HG02943 (cell line): Measurements from ENCODE around the gene COL20A1.
"Not testable (repeated sequence)": the region's sequence is repeated elsewhere in the genome, so short reads cannot be mapped to it uniquely, and the experiment has no call there.

Experiments
- ATAC-seq: cut with Tn5 transposase; IDR thresholded peaks from one replicate; pipeline ENCODE4 v1.9.1; 2021; ENCODE audit warnings: mild to moderate bottlenecking, low read depth, moderate library complexity; ENCODE audit not compliant: unreplicated experiment

The COL20A1 gene

GRCh38 chr20:63369724-63370617, 77.0 kb downstream of the COL20A1 start:
- no peak for ATAC-seq

DNA sequence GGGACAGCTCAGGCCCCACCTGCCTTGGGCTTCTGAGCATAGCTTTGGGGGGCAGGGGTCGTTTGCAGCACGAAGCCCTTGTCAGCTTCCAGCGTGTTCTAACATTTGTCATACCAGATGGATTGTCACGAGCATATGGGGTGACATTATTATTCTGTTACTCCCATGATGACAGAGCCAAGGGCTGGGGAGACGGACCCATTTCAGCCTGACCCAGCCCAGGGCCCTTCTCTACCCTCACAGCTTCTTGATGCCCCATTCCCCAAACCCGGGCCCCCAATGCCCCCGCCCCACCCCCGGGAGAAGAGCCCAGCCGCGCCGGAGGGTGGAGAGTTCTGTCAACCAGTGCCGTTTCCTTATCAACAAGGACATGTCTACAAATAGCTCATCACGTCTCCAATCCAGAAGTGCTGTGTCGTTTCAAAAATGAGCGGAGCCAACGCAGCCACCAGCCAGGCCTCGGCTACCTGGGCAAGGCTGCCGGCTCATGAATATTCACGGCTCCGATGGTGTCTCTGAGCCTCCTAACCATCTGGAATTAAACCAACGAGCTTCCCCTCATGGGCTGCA, 77.7 kb downstream of the COL20A1 start:
- ATAC-seq = no peak

GRCh38 chr20:63371291-63371865, 78.4 kb downstream of the COL20A1 start:
- ATAC-seq = no peak

DNA sequence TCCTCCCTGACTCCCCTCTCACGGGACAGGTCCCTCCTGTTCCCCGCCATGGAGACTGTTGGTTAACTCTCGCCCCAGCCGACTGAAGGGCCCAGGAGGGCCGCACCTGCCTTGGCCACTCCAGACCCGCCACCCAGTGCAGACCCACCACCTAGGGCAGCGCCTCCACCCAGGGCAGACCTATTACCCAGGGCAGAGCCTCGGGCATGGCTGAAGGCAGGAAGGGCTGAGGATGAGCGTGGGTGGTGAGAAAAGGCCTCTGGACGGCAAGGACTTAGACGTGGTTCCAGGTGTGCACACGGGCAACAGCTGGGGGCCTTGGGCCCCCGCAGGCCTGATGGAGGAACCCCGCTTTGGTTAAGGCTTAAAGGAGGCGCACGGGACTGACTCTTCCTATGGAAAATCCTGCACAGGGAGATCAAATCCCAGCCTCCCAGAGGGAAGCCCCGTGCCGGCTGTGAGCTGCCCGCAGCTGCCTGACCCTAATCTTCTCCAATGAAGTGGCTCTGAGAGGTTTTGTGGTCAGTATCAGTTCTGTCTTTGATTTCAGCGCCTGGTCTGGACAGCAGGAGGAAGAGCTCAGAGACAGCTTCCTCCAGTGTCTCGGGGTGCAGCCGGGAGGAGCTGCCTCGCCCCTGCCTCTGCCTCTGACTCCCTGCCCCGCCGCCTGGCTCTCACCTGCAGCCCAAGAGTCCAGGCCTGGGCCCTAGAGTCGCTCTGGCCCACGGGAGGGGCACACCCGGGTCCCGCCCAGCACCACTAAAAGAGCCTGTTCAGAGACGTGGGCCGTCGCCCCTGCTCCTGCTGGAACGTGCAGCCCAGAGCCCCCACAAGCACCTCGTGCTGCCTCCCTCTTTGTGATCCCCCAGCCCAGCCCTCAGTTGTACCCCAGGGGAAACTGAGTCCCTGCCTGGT, 80.2 kb downstream of the COL20A1 start:
- ATAC-seq = no peak

DNA sequence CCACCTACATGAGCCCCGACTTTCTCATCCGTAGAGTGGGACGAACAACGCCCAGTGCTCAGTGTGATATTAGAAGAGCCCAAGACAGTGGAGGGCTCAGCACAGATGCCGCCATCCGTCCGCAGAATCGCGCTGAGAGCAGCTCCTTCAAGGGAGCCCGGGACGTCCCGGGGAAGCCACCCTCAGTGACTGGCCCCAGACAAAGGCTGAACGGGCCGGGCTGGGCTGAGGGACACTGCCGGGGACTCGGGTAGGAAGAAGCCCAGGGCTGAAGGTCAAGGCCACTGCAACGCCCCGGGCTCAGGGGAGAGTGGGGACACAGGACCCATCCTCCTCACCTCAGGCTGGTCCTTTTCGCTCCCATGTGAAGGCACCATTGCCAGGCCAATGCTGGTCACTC, 81.0 kb downstream of the COL20A1 start:
- ATAC-seq = no peak

DNA sequence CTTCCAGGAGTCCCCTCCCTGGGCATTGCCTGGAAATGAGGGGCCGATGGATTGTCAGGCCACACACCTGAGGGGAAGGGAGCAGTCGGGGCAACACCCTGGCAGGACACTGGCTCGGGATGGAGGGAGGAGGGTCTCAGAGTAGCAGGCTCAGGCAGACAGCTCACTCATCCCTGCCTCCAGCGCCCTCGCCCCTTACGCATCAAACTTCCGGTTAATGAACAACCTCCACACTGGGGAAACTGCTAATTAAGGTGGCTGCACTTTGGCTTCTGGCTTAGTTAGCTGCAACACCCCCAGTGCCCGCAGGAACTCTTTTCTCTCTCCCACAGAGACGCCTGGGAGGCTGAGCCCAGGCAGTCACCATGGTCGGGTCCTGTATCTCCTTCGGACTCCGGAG, 81.5 kb downstream of the COL20A1 start:
- ATAC-seq = no peak

DNA sequence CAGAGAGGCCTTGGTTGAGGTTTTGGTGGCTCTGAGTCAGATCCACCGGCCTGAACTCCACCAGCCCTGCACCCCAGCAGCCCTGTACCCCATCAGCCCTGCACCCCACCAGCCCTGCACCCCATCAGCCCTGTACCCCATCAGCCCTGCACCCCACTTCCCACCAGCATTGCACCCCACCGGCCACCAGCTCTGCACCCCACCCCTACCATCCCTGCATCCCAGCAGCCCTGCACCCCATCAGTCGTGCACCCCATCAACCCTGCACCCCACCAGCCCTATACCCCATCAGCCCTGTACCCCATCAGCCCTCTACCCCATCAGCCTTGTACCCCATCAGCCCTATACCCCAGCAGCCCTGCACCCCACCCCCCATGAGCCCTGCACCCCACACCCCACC, 82.5 kb downstream of the COL20A1 start:
- no peak for ATAC-seq

DNA sequence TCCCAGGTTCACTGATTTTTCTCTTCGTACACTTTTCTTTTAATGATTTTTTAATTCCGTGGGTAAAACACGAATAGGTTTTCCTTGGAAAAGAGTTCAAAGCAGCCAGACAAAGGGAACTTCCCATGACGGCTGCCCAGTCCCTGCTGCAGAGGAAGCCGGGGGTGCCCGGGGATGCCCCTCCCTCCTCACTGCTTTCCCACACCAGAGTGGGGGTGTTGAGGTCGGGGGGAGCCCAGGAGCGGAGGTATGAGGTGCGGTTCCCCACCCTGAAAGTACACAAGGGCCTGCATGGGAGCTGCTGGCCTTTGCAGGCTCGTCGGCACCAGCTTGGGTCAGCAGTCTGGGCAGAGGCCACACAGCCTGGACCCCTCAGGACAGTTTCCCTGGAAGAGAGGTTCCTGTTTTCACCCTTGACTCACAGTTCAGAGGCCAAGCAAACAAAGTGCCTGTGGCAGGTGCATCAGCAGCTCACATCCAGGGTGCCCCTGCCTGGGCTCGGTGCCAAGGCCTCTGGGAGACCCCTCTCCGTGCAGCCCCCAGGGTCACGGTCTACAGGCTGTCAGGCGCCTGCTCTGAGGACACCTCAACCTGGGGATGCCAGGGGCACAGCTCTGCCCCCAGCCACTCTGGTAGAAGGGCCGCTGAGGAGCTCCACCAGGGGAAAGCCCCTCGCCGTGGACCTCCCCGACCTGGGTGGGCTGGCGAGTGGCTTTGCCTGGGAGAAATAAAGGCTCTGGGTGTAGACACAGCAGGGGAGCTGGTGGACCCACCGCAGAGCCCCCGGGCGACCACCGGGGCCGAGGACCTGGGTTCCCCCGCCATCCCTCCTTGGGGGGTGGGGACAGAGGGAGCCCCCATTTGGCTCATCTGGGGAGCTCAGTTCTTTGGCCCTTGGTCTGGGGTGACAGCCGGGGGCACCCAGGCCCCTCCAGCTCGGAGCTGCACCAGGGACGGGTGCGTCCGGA, 83.6 kb downstream of the COL20A1 start:
- no peak for ATAC-seq

DNA sequence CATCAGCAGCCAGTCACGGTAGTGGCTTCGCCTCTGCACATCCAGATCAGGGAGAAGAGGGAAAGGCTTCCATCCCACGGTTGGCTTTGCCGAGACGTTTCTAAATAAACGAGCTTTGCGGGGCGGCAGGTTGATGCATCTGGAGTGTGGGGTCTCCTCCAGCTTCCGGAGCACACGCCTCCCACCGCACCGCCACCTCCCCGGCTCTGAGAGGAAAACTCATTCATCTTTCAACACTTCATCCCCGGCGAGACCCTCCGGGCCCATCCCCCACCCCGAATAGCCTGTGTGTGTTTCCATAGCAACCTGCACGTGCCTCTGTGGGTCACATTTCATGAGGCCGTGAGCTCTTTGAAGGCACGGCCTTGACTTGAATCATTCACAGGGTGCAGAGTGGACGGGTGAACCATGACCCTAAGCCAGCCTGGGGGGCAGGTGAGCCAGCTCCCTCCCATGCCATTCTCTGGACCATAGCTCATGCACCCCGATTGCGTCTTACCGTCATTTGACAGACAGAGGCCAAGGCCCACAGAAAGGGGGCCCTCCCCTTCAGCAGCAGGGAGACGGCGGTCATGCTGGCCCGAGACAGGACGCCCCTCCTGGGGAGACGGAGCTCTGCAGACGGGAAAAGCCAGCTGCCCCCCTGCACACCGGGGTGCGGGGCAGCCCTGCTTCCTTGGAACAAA, 84.4 kb downstream of the COL20A1 start:
- no peak for ATAC-seq

GRCh38 chr20:63377951-63378381, 85.0 kb downstream of the COL20A1 start:
- no peak for ATAC-seq

- ATAC-seq = no peak
Measured at GRCh38 chr20:63378626-63379025, 85.6 kb downstream of the COL20A1 start.

GRCh38 chr20:63379296-63379695, 86.3 kb downstream of the COL20A1 start:
- no peak for ATAC-seq

DNA sequence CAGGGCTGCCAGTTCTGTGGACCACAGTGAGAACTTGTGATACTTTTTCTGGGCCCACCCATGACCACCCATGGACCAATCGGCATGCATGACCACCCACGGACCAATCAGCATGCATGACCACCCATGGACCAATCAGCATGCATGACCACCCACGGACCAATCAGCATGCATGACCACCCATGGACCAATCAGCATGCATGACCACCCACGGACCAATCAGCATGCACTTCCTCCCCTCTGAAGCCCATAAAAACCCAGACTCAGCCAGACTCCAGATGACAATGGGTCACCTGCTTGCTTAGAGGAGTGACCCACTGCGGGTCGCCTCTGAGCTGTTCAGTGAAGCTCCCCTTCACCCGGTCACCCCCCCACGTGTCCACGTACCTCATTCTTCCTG, 86.9 kb downstream of the COL20A1 start:
- ATAC-seq = not testable (repeated sequence)

GRCh38 chr20:63380346-63380870, 87.4 kb downstream of the COL20A1 start:
- ATAC-seq = no peak

DNA sequence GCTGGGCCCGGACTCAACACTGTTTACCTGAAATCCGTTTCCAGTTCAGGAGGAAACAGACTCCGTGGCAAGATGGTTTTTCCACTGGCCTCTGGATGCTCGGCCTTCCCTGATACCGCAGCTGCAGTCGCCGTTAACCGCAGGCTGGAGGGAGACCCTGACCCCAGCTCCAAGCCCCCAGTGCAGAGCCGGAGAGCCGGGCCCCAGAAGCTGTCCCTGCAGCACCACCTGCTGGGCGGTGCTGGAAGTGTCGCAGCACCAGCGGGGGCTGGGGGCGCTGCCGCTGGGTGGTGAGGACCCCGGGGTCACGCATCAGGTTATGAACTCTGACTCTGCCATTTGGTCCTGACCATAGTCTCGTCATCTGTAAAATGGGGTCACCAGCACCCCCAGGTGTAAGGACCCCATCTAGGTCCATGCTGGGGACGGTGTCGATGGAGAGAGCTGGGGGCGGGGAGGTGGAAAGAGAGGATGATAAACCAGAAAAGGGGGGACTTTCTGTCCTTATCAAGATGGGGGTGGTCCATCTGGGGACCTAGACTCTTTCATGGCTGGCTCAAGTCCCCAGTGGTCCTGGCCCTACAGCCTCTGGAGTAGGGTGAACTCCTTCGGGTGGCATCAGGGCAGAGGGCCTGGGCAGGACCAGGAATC, 88.9 kb downstream of the COL20A1 start:
- ATAC-seq = no peak

DNA sequence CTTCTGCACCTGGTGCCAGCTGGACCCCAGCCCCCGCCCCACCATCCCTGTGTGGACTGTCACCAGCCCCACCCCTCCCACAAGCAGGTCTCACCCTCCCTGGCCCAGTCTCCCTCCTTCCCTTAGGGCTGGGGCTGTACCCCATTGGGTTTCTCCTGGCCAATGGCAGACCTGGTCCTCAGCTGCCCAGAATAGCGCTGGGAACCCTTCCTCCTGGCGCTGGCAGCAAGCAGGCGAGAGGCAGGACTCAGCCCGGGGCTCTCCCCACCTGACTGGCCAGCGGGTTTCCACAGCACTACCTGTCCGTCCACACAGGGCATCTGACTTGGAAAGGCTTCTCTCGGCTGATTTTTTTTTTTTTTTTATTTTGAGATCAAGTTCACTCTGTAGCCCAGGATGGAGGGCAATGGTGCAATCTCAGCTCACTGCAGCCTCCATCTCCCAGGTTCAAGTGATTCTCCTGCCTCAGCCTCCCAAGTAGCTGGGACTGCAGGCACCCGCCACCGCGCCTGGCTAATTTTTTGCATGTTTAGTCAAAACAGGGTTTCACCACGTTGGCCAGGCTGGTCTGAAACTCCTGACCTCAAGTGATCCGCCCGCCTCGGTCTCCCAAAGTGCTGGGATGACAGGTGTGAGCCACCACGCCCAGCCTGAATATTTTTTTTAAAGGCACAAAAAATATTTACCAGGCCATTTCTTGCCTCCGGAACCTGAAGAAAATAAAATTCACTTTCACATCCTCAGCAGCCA, 89.7 kb downstream of the COL20A1 start:
- ATAC-seq = no peak

- no peak for ATAC-seq
Measured at GRCh38 chr20:63383556-63383955, 90.6 kb downstream of the COL20A1 start.

GRCh38 chr20:63384336-63384735, 91.3 kb downstream of the COL20A1 start:
- ATAC-seq = no peak
